Psoas muscle (tissue), 8 donors: ENCODE results near the gene FN3KRP. TPM values are rescaled to one million over a fixed set of nuclear protein-coding genes. Genes with fewer than 3 reads are reported as not detected.

Experiments
- ATAC-seq, 4 donors: fragments of 200-7000 bp; cut with Tn5 transposase; one replicate each; pipeline ENCODE4 v1.9.1; 2020; ENCODE audit warnings: moderate library complexity in 3 of 4, mild to moderate bottlenecking in 2 of 4
- DNase-seq, 2 donors: peaks; one replicate each; pipeline ENCODE4 v3.0.0-alpha.2; 2020
- H3K27ac ChIP-seq: fragments of 200-600 bp; one replicate; pipeline ENCODE4 v1.8.0; 2022
- H3K27me3 ChIP-seq, 3 donors: fragments of 200-600 bp in 1 of 3; one replicate each; pipeline versions ENCODE4 v1.6.1 to v1.8.0; 2013 to 2022; ENCODE audit warnings: low read length in 2 of 3, mild to moderate bottlenecking in 2 of 3, moderate library complexity in 1 of 3; ENCODE audit not compliant: insufficient read depth in 3 of 3
- H3K36me3 ChIP-seq, 2 donors: fragments of 200-600 bp in 1 of 2; one replicate each; pipeline versions ENCODE4 v1.6.1 to v1.8.0; 2013 to 2022; ENCODE audit warnings: low read depth in 1 of 2, mild to moderate bottlenecking in 1 of 2, moderate library complexity in 1 of 2; ENCODE audit not compliant: insufficient read depth in 1 of 2
- H3K4me1 ChIP-seq: fragments of 200-600 bp; one replicate; pipeline ENCODE4 v1.8.0; 2022
- H3K4me3 ChIP-seq: fragments of 200-600 bp; one replicate; pipeline ENCODE4 v1.8.0; 2022; ENCODE audit warnings: mild to moderate bottlenecking
- H3K9me3 ChIP-seq: fragments of 200-600 bp; one replicate; pipeline ENCODE4 v1.8.0; 2022
- CTCF ChIP-seq: fragments of 200-600 bp; IDR thresholded peaks from one replicate; pipeline ENCODE4 v1.8.0; 2022; ENCODE audit warnings: antibody characterized with exemption
- WGBS, 3 donors: extraction: QIAGEN DNeasy Blood & Tissue Kit; methylation state at CpG; one replicate each; pipeline versions ENCODE4 v1.1.6 to v1.1.7; 2013; 5-methylcytosine and 5-hydroxymethylcytosine counted together
- intact Hi-C, 2 donors: fragments of 100-400 bp; cut with DNase I; formaldehyde crosslinking; loops; one replicate each; pipeline versions ENCODE4 v1.11.0 to v1.14.2; 2022
- polyA plus RNA-seq, 3 donors: library from polyadenylated mRNA; stranded (reverse); fragments of 200-250 nt; gene quantifications; one replicate each; pipeline ENCODE4 v1.2.3, GENCODE V29; 2013
- total RNA-seq, 4 donors: library from RNA; stranded (reverse); fragmentation: NEBNext Ultra II Directional in 2 of 4; extraction: Animal tissue kit (Norgen Biotek cat#: 25700) in 2 of 4; gene quantifications; one replicate each; pipeline versions ENCODE4 v1.2.1 to v1.2.4, GENCODE V29; 2021 to 2023
- donor health status: healthy with polysubstance abuse.
- donor health status: DM: no; HTN: no; CAD: no; lungs with moderate emphysema.
- donor health status: Bipolar disorder and iron deficiency.
- donor health status: healthy.
- donor health status: DM: yes; HTN: yes; CAD: no.
- donor health status: DM: no; HTN: no; CAD: no.
- donor health status: DM: no; HTN: no; CAD: no.
- donor health status: DM: yes; HTN: yes; CAD: no.

FN3KRP gene
- total and polyA plus RNA-seq, 7 donors, result 5.0 to 15.7 (median 10.6) TPM

GRCh38 chr17:82696916-82697807 is 19.3 kb upstream of the FN3KRP start:
- no peak for TF ChIP-seq CTCF
- 35 to 37% (median 36%) methylated on average over 45 to 48 of the region's 48 CpGs for WGBS, 3 donors
- no peaks in the 10 kb centered on the region for H3K36me3 ChIP-seq
- no peaks in the 10 kb centered on the region for H3K27me3 ChIP-seq
- H3K4me1 ChIP-seq, result peaks cover 8% of the 10 kb centered on the region
- no peak for DNase-seq
- intact Hi-C loops, result no loop called here
- H3K27ac ChIP-seq, result peak overlapping the region; percentile 69
- no peak for ATAC-seq
- H3K4me3 ChIP-seq, result peak overlapping the region; percentile 88
- peaks cover 12% of the 10 kb centered on the region for H3K9me3 ChIP-seq

GRCh38 chr17:82697808-82698064 is 18.8 kb upstream of the FN3KRP start:
- peak overlapping the region; percentile 88 for H3K4me3 ChIP-seq
- WGBS, 3 donors, result 1 to 2% (median 2%) methylated on average over 22 to 32 of the region's 32 CpGs
- no peak for ATAC-seq
- no peaks in the 10 kb centered on the region for H3K27me3 ChIP-seq
- no peaks in the 10 kb centered on the region for H3K36me3 ChIP-seq
- intact Hi-C loops, result no loop called here
- peaks cover 8% of the 10 kb centered on the region for H3K4me1 ChIP-seq
- TF ChIP-seq CTCF, result no peak
- peaks cover 12% of the 10 kb centered on the region for H3K9me3 ChIP-seq
- peak overlapping the region; percentile 69 for H3K27ac ChIP-seq
- DNase-seq, result no peak

DNA sequence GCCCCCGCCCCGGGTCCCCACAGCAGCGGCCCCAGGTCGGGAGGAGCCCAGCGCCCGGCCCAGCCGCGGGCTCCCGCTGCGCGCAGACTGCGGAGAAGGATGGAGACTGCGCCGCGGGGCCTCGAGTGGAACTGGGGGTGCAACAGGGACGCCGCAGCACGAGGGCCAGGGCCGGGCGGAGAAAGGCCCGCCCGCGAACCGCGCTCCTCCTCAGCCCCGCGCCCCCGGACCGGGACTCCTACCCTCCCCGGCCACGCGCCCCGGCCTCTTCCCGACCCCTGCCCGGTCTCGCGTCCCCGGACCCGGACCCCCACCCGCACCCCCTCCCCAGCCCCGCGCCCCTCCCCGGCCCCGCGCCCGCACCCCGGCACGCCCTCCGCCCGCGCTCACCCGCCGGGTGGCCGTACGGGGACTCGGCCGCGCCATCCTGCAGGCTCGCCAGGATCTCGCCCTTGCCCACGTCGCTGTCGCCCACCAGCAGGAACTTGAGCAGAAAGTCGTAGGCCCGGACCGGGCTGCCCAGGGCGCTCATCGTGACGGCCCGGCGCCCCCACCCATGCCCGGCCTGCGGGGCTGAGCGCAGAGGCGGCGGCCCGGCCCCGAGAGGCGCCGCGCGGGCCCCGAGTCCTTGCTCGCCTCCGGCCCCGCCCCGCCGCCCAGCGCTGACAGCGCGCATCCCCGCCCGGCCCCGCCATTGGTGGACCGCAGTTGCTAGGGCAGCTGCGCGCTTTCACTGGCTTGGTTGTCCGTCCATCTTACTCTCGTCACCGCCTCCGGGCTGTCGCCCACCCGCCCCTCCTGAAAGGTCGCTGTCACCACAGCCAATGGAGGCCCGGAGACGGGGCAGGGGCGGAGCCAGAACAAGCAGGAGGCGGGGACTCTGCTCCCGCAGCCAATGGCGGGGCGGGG is 18.2 kb upstream of the FN3KRP start, which contains the start of gene RAB40B:
TSS of gene RAB40B (minus strand) at position 634 of the 909 bp plus-strand sequence. CDS start at position 532, 102 bp downstream.
- peak; percentile 99 to 100 for DNase-seq
- TF ChIP-seq CTCF, result no peak
- peaks cover 8% of the 10 kb centered on the region for H3K4me1 ChIP-seq
- no peaks in the 10 kb centered on the region for H3K36me3 ChIP-seq
- intact Hi-C loops, result no loop called here
- peak; percentile 98 to 99 (median 99) for ATAC-seq
- peaks cover 12% of the 10 kb centered on the region for H3K9me3 ChIP-seq
- peak within 1 kb of the TSS; percentile 69 for H3K27ac ChIP-seq
- peak within 1 kb of the TSS; percentile 88 for H3K4me3 ChIP-seq
- WGBS, 3 donors, result 0 to 1% (median 0%) methylated on average over 45 to 111 of the region's 112 CpGs
- no peaks in the 10 kb centered on the region for H3K27me3 ChIP-seq

GRCh38 chr17:82698974-82699442 is 17.5 kb upstream of the FN3KRP start:
- H3K4me3 ChIP-seq, result peak overlapping the region; percentile 88
- H3K4me1 ChIP-seq, result peaks cover 8% of the 10 kb centered on the region
- peaks cover 12% of the 10 kb centered on the region for H3K9me3 ChIP-seq
- H3K27me3 ChIP-seq, result no peaks in the 10 kb centered on the region
- 2 to 5% (median 4%) methylated on average over 37 to 45 of the region's 45 CpGs for WGBS, 3 donors
- no peak for TF ChIP-seq CTCF
- intact Hi-C loops, result no loop called here
- H3K36me3 ChIP-seq, result no peaks in the 10 kb centered on the region
- no peak for ATAC-seq
- DNase-seq, result no peak
- peak overlapping the region; percentile 60 for H3K27ac ChIP-seq
